Measurements from ENCODE around the gene ATOH8.

The ATOH8 gene

DNA sequence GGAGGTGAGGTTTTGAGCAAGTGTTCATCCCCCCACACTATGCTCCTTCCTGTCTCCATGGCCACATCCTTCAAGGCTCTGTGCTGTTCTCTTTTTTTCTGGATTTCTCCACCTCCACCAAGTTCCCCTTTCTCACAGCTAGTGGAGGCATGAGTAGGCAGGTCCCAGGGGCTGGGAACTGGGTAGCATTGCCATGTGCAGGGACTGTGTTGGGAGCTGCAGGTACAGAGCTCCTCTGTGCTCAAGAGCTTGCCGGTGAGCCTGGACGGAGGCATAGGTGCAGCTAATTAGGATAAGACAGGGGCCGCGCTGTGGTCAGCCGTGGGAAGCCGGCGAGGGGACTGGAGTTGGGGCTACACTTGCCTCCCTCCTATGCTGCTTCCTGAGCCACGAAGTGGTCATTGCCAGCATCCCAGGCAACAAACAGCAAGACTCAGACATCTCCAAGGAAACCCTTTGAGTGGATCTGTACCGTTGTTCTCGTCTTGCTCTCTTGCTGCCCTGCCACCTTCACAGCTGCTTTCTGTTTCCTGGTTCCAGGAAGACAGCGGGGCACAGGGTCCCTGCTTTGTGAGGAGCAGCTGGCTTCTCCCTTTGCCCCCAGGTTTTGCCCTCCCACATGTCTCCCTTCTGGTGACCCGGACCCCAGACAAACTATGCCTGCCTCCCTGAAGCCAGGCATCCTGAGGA lies 36.9 kb downstream of the ATOH8 start:
- DNase-seq, result no peak

DNA sequence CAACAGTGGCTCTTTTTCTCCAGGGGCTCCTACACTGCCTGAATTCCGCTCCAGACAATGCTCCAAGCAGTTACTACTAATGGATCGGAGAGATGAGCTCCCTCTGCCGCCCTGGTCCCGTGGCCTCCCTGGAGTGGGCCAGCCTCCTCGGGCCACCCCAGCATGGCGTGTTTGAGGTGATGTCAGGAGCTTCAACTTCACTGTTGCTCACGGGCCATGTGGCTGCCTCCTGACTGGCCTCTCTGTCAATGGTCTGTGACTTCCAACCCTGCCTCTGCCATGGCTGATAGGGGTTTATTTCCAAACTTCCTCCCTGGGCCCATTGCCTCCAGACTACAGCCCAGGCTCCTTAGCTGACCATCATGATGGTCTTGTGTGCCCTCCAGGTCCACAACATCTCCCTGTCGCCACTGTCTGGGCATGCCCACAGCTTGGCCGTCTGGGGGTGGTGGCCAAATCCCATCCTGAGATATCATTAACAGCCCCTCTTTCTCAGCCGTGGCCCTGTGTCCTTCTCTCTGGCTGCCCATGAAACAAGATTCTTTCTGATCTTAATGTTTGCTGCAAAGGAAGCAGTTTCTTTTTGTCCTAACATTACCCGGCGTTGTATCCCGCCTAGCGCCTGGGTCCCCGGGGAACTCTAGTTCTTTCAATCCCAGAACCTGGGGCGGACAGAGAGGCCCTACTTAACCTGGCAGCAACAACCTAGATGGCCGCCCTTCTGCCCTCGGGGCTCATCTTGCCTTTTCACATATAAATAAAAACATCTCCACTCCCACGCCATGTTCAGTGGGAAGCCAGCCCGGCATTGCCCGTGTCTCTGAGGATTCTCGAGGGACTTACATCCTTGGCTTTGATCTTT lies 38.1 kb downstream of the ATOH8 start:
- DNase-seq, result no peak

DNA sequence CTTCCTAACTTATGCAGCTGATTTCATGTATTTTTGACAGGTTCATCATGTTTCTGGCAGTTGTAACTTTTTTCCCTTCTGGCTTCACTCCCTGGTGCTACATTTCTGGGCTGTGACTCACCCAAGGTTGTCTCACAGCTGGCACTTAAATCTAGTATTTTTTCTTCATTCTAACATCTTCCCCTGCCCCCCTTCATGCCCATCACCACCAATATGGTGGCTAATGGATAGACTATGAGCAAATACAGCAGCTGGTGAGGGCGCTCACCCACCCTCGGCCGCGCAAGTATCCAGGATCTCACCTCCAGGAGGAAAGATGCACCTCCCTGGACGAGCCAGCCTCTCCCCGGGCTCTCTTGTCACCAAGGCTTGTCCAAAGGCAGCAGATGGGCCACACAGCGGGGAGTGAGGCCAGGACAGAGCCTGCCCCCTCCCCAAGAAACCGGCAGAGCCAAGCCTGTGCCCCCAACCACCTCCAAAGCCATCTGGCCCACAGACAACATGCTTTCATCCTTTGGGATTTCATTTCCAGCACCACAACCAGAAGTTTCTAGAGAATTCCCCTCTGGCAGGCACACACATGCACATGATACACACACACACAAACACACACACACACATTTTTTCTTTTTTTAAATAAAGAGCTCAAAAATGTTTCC lies 39.1 kb downstream of the ATOH8 start:
- peak; percentile 87 for DNase-seq

DNA sequence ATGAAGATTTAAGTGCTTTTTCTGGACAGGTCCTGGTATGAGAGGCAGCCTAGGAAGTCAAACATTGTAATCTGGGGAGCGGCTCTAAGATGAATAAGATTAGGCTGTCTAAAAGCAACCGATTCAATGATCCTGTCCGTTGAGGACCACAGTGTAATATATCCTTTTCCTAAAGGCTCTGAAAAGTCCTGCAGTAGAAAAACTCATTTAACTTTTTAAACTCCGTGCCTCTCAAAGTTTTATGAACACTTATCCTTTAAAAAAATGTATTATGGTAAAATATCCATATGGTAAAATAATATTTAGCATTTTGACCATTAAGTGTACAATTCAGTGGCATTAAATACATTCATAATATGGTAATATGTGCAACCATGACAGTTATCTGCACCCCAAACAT lies 39.8 kb downstream of the ATOH8 start:
- no peak for DNase-seq

DNA sequence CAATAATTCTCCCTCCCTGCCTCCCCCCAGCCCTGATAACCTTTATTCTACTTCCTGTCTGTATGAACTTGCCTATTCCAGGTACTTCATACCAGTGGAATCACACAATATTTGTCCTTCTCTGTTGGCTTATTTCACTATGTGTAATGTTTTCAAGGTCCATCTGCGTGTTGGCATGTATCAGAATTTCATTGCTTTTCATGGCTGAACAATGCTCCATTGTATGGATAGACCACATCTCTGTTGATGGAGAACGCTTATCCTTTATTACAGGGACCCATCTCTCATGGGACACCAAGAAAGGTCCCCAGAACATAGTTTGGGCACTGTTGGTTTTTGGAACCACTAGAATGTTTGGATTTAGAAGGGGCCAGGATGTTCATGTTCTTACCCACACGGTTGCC lies 40.2 kb downstream of the ATOH8 start:
- no peak for DNase-seq

DNA sequence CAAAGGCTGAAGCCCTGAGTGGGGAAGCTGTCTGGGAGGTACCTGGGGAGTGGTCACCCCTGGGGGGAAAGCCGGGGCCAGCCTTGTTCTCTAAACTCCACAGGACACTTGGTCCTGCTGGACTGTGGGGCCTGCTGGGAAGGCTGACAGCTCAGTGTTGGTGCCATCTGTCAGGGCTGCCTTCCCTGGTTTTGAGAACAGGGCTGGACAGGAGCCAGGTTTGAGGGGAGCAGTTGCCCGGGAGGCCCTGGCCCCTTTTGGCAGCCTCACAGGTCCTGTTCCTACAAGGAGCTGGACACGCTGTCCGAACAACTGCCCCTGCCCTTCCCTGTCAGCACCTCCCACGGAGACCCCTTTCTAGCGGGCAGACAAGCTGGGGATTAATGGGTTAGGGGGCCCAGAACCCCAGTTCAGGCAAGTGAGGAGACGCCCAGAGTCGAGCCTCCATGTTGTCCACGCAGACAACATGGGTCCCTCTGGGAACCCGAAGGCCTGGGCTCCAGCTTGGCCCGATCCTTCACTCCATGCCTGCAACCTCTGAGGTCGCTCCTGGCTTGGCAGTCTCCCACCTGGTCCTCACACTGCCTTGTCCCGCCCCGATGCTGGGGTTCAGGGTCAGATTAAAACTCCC lies 40.8 kb downstream of the ATOH8 start:
- peak; percentile 78 for DNase-seq

DNA sequence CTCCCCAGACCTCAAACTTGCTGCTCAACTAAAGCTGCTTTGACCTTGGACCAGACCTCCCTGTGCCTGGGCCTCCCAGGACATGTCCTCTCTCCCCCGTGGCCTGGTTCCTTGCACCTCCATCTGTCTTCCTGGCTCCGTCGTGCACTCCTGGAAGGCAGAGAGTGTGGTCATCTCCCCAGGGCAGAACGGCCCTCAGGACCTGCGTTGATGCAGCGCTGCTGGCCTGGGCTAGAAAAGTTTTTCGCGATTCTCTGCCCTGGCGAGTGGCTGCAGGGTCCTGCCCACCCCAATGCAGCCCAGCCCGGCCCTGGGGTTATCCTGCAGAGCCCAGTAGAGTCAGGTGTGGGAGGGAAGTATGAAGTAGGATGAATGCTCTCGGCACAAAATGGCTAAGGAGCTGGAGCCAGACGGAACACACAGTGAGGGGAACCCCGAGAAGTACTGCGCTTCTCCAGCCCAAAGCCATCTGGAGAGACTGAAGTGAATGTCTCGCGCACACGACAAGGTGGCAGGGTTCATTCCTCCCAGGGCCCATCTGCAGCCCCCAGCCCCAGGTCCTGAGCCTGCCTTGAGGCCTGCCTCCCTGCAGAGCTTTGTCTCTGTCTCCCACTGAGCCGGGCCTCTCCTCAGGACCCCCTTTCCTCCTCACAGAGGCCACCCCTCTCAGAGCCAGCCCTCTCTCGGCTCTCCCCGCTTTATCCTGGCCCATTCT lies 41.7 kb downstream of the ATOH8 start:
- no peak for DNase-seq

DNA sequence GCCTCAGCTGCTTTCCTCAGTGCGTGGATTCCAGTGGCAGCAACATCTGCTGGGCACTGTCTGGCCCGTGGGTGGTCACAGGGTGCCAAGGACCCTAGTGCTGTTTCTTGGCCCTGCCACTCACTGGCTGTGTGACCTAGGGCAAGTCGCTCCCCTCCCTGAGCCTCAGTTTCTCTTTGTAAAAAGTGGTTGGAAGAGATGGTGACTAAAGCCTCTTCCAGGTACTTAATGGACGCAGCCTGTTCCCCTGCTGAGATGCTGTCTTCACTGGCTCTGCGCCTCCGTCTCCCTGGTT lies 42.2 kb downstream of the ATOH8 start:
- DNase-seq, result no peak

DNA sequence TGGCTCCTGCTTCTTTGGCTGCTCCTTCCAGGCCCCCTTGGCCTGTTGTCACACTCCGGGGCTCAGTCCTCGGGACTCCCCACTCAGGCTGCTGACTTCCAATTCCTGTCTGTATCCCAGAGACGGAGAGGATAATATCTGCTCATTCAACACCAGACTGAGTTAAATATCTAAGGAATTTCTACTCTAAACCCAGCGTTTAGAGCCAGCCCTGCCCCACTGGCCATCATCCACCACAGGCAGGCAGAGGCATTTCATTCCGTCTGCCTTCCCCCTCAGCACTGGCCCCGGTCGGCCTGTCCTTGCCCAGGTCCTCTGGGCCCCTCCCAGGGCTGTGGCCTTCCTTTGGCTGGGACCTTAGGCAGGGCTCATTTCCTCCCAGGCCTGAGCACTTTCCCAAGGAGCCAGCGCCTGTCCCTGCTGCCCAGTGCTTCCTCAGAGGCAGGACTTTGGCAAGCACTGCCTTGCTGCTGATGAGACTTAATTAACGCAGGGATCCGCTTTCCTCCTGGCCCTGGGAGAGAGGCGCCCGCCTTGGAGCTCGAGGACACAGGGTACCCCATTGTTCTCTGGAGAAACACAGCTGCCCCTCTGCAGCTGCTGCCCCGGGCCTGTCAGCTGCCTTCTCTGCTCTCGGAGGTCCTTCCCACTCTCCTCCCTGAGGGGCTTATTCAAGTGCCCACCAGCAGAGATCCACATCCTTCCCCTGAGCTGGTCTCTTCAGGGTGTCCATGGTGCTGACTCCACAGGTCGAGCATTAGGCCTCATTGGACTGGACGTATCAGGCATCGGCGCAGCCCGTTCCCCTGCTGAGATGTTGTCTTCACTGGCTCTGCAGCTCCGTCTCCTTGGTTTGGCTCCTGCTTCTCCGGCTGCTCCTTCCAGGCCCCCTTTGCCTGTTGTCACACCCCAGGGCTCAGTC lies 42.8 kb downstream of the ATOH8 start:
- no peak for DNase-seq

DNA sequence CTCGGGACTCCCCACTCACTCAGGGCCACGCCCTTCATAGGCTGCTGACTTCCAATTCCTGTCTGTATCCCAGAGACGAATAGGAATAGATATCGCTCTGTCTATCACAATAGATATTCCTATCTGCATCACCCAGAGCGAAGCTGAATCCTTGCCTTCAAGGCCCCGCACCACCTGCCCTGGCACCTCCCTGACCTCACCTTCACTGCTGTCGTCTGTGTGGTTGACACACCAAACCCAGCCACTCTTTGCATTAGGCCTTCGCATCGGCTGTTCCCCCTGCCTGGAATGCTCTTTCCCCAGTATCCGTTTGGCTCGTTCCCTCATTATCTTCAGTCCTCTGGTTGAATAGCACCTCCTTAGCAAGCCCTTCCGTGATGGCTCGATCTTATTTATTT lies 43.5 kb downstream of the ATOH8 start:
- no peak for DNase-seq

DNA sequence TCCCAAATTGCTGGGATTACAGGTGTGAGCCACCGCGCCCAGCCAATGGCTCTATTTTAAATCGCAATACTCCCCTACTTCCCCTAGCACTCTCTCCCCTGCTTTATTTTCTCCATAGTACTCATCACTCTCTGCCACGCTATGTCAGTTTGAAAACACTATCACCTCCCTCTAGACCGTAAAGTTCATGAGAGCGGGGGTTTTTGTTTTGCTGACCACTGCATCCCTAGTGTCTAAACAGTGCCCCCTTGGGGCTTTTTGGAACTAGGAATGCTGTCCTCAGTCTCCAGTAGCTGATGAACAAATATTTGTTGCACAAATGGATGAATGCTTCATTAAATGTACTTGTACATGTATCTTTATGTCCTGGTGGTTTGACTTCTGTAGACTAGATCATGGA lies 44.1 kb downstream of the ATOH8 start:
- DNase-seq, result peak; percentile 30

DNA sequence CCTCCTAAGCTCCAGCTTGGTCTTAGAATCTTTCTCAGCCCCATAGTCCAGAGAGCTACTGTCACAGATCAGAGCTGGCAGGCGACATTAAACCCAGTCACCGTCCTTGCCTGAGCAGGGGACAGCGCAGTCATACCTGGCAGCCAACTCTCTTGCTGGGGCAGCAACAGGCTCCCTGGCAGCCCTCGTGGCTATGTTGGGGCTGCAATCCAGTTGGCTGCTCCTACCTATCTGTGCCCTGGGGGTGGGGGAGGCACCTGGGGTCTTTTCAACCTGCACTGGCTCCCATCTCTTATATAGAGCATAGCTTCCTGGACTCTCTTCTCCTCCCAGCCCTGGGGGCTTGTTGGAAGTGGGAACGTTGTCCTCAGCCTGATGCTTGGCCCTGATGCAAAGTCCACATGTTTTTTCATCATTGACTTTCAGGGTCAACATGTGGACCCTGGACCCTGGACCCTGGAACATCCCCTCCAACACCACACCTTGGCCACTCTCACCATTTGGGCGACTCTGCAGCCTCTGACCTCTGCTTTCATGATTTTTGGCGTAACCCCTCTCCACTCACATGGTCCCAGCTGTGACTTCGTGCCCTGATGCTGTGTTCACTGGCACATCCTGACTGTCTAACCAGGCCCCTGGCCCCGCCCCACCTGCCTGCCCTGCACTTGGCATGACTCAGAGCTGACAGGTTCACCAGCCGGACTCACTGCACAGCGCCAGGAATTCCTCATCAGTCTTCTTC lies 45.6 kb downstream of the ATOH8 start:
- no peak for DNase-seq

DNA sequence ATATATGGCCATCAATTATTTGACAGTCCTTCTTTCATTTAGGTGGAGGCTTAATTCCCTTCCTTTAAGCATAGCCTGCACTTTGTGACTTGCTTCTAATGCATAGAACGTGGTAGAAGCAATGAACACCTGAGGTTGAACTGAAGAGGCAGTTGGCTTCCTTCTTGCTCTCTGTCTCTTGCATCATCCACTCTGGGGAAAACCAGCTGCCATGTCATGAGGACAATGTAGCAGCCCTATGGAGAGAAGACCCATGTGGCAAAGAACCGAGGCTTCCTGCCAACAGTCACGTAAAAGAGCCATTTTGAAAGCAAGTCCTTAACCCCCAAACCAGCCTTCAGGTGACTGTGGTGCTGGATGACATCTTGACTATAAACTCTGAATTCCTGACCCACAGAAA lies 46.8 kb downstream of the ATOH8 start:
- no peak for DNase-seq

DNA sequence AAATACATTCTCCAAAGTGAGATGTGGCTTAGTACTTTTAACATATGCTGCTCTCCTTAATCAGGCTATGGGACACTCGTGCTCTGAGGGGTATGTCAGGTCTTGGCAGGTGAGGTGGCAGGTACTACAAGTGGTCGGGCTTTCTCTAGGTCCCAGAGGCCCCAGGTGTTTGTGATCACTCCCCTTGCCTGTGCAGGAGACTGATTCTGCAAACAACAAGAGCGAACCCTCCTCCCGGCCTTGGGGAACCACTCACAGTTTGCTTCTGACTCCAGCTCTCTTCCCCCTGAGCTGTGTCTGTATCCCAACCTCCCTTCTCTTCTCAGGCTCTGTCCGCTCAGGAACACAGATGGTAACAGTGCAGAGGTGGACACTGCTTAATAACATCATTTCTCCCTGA lies 48.1 kb downstream of the ATOH8 start:
- DNase-seq, result no peak

DNA sequence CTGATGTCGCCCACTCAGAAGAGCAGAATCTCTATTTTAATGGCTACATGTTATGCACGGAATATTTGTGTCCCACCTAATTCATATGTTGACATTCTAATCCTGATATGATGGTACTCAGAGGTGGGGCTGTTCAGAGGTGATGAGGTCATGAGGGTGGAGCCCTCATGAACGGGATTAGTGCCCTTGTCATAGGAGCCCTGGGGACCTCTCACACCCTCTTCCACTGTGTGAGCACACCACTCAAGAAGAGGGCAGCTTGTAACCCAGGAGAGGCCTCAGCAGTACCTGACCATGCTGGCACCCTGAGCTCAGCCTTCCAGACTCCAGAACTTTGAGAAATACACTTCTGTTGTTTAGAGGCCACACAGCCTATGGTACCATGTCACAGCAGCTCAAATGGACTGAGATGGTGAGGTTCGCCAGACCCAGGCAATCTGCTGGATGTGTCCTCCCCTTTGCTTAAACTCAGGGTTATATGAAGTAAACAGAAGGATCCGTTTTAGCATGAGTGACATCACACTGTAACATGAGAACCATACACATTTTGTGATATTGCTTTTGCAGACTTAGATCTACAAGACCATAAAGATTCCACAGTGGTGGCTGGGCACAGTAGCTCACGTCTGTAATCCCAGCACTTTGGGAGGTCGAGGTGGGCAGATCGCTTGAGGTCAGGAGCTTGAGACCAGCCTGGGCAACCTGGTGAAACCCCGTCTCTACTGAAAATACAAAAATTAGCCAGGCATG lies 48.7 kb downstream of the ATOH8 start:
- DNase-seq, result no peak

DNA sequence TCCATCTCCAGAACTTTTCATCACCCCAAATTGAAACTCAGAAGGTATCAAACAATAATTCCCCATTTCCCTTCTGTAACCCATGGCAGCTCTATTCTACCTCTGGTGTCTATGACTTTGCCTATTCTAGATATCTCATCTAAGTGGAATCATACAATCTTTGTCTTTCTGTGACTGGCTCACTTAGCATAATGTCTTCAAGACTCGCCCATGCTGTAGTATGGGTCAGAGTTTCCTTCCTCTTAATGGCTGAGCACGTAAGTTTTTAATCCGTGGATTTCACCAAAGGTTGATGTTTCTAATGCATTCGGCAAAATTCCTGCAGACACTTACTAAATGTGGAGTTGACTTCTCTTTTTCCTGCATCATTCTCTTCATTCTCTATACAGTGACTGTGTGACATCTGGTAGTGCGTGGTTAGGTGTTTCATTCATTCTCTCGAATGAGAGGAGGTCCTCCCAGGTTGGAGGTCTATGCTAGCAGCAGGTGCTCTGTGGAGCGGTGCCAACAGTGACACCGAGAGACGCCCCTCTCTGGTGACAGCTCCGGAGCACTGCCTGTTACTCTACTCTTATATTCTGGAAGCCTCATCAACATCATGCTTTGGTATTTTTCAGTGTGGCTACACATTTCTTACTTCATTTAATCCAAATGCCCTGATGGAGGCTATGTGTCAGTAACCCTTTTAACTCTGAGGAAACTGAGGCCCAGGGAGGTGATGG lies 50.1 kb downstream of the ATOH8 start:
- no peak for DNase-seq

DNA sequence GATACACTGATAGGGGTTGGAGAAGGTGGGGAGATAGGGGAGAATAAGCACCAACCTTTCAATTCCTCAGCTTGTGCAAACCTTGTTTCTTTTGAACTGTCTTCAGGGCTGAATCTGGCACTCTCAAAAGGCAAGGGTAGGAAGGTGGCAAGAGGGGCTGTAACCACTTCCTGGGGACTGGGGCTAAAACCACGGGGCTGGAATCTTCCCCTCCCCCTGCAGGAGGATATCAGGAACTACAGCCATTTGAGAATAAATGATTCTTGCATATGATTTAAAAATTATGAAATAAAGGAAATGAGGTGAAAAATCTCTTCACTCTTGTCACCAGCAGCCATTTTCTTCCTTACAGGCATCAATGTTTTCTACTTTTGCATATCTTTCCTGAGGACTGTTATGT lies 50.8 kb downstream of the ATOH8 start:
- peak; percentile 69 for DNase-seq

DNA sequence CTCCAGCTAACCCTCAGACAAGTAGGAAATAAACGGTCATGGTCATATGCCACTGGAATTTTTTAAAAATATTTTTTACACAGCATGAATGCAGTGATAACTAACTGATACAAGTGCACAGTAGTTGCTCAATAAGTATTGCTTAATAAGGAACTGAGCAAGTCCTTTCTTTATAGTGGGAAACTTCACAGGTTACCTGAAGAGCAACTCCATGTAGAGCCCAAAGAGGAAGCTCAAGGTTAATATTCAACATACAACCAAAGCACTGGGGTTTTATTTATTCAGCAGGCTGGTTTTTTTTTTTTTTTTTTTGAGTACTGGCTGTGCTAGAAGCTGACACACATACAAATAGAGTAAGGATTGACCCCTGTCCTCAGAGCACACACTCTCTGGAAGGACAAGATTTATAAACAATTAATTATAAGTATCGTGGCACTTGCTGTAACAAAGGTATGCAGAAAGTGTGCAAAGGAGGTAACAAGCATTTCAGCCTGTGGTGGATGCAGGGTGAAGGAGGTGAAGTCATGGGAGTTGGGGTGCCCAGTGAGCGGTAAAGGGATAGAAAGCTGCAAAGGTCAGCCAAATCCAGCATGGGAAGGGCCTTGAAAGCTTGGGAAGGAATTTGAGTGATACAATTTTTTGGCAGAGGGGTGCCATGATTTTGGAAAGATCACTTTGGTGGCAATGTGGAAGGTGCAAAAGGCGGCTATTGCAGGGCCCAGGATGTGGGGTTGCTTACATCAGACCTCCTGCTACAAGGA lies 52.7 kb downstream of the ATOH8 start:
- no peak for DNase-seq

DNA sequence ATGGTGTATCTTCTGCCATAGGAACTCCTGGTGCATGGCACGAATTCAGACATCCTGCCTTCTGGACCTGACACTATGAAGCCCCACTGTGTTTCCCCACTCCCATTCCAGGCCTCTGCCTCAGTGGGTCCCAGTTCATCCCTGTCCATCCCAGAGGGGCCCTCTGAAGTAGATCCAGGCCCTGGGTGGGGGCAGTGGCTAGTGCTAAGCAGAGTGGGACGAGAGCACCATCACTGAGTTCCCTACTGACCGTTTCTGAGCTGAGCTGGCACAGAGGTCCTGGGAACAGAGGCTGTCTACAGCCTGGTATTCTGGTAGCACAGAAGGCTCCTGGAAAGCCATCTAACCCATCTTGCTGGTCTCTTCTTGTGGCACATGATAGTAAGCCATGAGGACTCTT lies 54.0 kb downstream of the ATOH8 start:
- no peak for DNase-seq

Measured in NCI-H1694 treated with DMSO at 0.1 percent for 48 hours (cell line).